Measurements from ENCODE around the gene TBCK.

DNA sequence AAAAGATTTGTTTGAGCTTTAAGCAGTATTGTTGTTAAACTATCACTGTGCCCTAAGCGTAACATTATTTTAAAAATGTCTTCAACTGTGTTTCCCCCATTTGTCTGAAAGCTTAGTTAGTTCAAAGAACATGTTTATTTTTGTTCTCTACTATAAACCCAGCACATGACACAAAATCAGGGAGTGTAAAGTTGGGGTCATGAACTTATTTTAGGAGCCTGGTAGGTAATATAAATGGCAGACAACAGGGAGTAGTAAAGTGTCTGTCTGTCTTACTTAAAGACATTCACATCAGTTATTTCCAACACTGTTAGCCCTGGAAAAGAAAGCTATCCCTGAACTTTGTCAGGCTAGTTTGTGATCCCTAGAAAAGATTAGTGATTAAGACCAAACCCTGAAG lies 4.2 kb upstream of the TBCK start:
- TF ChIP-seq REST (IDR thresholded peaks at IDR 0.05) (no peak), RAD21 (IDR thresholded peaks at IDR 0.05) (no peak), GABPA (IDR thresholded peaks at IDR 0.05 in 1 of 2, conservative IDR thresholded peaks at IDR 0.05 in 1 of 2) (no peak), CTCF (IDR thresholded peaks at IDR 0.05; ENCODE audit: low read depth, low read length, missing input control) (no peak), MAX (IDR thresholded peaks at IDR 0.05) (no peak), ATF3 (IDR thresholded peaks at IDR 0.05) (no peak), TAF1 (conservative IDR thresholded peaks at IDR 0.05) (no peak), JUND (IDR thresholded peaks at IDR 0.05) (no peak), EGR1 (IDR thresholded peaks at IDR 0.05; ENCODE audit: low read depth in 2 of 2) (no peak), SP1 (IDR thresholded peaks at IDR 0.05) (no peak), RXRA (IDR thresholded peaks at IDR 0.05) (no peak), HNF4A (conservative IDR thresholded peaks at IDR 0.05) (no peak)
- TF ChIP-seq, protein P1, sequence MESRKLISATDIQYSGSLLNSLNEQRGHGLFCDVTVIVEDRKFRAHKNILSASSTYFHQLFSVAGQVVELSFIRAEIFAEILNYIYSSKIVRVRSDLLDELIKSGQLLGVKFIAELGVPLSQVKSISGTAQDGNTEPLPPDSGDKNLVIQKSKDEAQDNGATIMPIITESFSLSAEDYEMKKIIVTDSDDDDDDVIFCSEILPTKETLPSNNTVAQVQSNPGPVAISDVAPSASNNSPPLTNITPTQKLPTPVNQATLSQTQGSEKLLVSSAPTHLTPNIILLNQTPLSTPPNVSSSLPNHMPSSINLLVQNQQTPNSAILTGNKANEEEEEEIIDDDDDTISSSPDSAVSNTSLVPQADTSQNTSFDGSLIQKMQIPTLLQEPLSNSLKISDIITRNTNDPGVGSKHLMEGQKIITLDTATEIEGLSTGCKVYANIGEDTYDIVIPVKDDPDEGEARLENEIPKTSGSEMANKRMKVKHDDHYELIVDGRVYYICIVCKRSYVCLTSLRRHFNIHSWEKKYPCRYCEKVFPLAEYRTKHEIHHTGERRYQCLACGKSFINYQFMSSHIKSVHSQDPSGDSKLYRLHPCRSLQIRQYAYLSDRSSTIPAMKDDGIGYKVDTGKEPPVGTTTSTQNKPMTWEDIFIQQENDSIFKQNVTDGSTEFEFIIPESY (IDR thresholded peaks at IDR 0.05), result no peak

Data from liver (tissue), 3 donors.